GM18907 (cell line): Measurements from ENCODE around the gene TNFRSF18.

Experiments used
- ATAC-seq: cut with Tn5 transposase; IDR thresholded peaks from one replicate; pipeline ENCODE4 v1.9.1; 2021; ENCODE audit warnings: mild to moderate bottlenecking, moderate library complexity; ENCODE audit not compliant: unreplicated experiment

The TNFRSF18 gene

GRCh38 chr1:1240822-1241587, 34.6 kb upstream of the TNFRSF18 start:
- ATAC-seq = no peak

- no peak for ATAC-seq
These were observed 33.9 kb upstream of the TNFRSF18 start for GRCh38 chr1:1240348-1240732.

GRCh38 chr1:1239614-1240347, 33.4 kb upstream of the TNFRSF18 start:
- ATAC-seq = no peak

GRCh38 chr1:1239227-1239613, 32.8 kb upstream of the TNFRSF18 start:
- no peak for ATAC-seq

- no peak for ATAC-seq
These were observed 32.3 kb upstream of the TNFRSF18 start for GRCh38 chr1:1238702-1239178.

- no peak for ATAC-seq
These were observed 31.7 kb upstream of the TNFRSF18 start for GRCh38 chr1:1237874-1238701.

- no peak for ATAC-seq
These were observed 30.8 kb upstream of the TNFRSF18 start for GRCh38 chr1:1236945-1237873.

GRCh38 chr1:1236176-1236763, 29.9 kb upstream of the TNFRSF18 start:
- ATAC-seq = no peak

- ATAC-seq = no peak
These were observed 28.8 kb upstream of the TNFRSF18 start for GRCh38 chr1:1235016-1235744.

- ATAC-seq = no peak
These were observed 27.9 kb upstream of the TNFRSF18 start for GRCh38 chr1:1234180-1234808.

- ATAC-seq = no peak
These were observed 27.1 kb upstream of the TNFRSF18 start for GRCh38 chr1:1233567-1233892.

GRCh38 chr1:1232796-1233566, 26.6 kb upstream of the TNFRSF18 start:
- ATAC-seq = no peak

- ATAC-seq = peak; percentile 5
These were observed 25.9 kb upstream of the TNFRSF18 start, which contains the start of gene B3GALT6 for GRCh38 chr1:1232208-1232795. TSS of gene B3GALT6 (plus strand) at chr1:1232237. CDS start at chr1:1232279, 42 bp downstream.

- peak; percentile 84 for ATAC-seq
These were observed 25.2 kb upstream of the TNFRSF18 start, which contains the start of gene SDF4 for GRCh38 chr1:1231400-1232207. TSS of gene SDF4 (minus strand) at chr1:1232001. CDS start at chr1:1228772, 3,229 bp downstream.

- ATAC-seq = no peak
These were observed 24.4 kb upstream of the TNFRSF18 start for GRCh38 chr1:1230656-1231399.

- no peak for ATAC-seq
These were observed 23.4 kb upstream of the TNFRSF18 start for GRCh38 chr1:1229770-1230169.
